Measurements from ENCODE around the gene ATF2.

ATF2 gene

GRCh38 chr2:175176624-175177023, 8.6 kb upstream of the ATF2 start:
- no peak for TF ChIP-seq GATA2 (IDR thresholded peaks at IDR 0.05; ENCODE audit: low read depth, low read length)
- TF ChIP-seq GATA3 (IDR thresholded peaks at IDR 0.05; ENCODE audit: low read depth, low read length), result no peak

GRCh38 chr2:175175896-175176295, 7.9 kb upstream of the ATF2 start:
- TF ChIP-seq GATA3 (IDR thresholded peaks at IDR 0.05; ENCODE audit: low read depth, low read length) (no peak), GATA2 (IDR thresholded peaks at IDR 0.05; ENCODE audit: low read depth, low read length) (no peak)

GRCh38 chr2:175175320-175175719, 7.3 kb upstream of the ATF2 start:
- TF ChIP-seq GATA3 (IDR thresholded peaks at IDR 0.05; ENCODE audit: low read depth, low read length) (no peak), GATA2 (IDR thresholded peaks at IDR 0.05; ENCODE audit: low read depth, low read length) (no peak)

DNA sequence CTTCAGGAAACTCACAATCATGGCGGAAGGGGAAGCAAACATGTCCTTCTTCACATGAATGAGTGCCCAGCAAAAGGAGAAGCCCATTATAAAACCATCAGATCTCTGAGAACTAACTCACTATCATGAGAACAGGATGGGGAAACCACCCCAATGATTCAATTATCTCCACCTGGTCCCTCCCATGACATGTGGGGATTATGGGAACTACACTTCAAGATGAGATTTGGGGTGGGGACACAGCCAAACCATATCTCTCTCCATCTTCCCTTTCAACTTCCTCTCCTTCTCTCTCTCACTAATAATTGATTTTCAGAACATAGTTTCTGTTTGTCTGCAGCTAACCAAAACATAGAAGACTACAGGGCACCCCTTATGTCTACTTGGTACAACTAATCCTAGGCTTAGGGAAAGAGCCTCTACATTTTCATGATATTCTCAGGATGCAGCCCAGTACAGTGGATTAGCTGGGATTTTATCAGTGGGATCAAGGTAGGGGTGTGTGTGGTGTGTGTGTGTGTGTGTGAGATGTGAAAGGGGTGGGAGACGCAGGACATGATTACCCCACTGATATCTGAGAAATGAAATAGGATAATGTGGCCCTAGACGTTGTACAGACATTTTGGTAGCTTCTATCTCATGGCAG, 2.8 kb upstream of the ATF2 start:
- peak; percentile 69; the same call in 1 of the 2 replicates for TF ChIP-seq GATA2 (IDR thresholded peaks at IDR 0.05; ENCODE audit: low read depth, low read length)
- no peak for TF ChIP-seq GATA3 (IDR thresholded peaks at IDR 0.05; ENCODE audit: low read depth, low read length)

DNA sequence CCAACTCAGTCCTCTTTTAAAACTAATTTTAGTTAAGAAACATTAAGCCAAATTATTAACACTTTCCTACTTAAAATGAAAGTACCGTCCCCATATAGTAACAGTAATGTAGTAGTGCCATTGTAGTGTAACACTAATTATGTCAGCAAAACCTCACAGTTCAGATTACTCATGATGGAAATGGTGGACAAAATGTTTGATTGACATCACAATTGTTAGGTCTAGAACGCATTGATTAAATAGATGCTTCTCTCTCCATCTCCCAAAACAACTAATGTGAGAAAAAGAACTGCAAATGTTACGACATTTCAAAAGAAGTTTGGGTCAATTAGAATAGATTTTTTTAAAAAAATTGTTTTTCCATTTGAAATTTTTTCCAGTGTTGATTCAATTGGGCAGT, 1.2 kb upstream of the ATF2 start:
- TF ChIP-seq GATA3 (IDR thresholded peaks at IDR 0.05; ENCODE audit: low read depth, low read length) (no peak), GATA2 (IDR thresholded peaks at IDR 0.05; ENCODE audit: low read depth, low read length) (no peak)

DNA sequence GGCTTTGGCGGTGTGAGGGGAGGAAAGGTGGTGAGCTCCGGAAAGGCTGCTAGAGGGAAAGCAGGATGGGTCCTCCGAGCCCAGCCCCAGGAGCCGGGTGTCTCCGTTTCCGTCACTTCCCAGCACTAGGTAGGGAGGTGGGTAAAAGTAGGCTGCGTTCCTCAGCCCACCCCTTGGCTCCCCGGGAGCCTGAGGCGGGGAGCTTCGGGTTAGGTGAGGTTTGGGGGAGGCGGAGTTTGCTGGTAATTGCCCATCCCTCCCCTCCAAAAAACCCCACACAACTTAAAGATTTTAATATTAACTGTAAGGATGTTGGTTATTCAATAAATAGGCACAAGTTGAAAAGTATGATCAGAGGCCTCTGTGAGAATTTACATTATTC, 552 bp upstream of the ATF2 start:
- TF ChIP-seq GATA2 (IDR thresholded peaks at IDR 0.05; ENCODE audit: low read depth, low read length) (no peak), GATA3 (IDR thresholded peaks at IDR 0.05; ENCODE audit: low read depth, low read length) (no peak)

GRCh38 chr2:175167076-175167791, 769 bp downstream of the ATF2 start:
- TF ChIP-seq GATA2 (IDR thresholded peaks at IDR 0.05; ENCODE audit: low read depth, low read length), result no peak
- TF ChIP-seq GATA3 (IDR thresholded peaks at IDR 0.05; ENCODE audit: low read depth, low read length), result no peak

DNA sequence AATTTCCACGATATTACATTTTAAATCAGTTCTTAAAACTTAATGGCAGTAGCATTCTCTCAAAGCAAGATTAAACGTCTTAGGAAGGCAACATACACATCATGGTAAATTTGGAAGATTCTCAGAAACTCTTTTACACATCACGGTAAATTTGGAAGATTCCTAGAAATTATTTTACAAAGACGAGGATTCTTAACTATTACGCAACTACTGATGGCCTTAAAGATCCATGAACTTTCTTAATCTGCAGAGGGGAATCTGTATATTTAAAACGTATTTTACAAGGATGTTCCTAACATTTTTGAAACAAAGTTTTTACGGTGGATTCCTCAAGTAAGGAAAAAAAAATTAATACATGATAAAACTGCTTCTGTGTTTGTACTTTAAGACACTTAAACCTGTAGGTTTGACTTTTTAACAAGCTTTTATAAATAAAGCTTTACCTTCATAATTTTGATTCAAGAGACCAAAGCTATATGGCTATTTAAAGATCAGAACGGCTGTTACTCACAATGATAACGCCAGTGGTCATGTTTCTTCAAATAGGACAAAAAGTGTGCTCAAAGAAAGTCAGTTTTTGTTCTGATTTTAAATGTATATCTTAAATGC, 1.7 kb downstream of the ATF2 start:
- TF ChIP-seq GATA3 (IDR thresholded peaks at IDR 0.05; ENCODE audit: low read depth, low read length) (no peak), GATA2 (IDR thresholded peaks at IDR 0.05; ENCODE audit: low read depth, low read length) (no peak)

- TF ChIP-seq GATA2 (IDR thresholded peaks at IDR 0.05; ENCODE audit: low read depth, low read length) (no peak), GATA3 (IDR thresholded peaks at IDR 0.05; ENCODE audit: low read depth, low read length) (no peak)
These were observed 3.8 kb downstream of the ATF2 start for GRCh38 chr2:175164235-175164634.

GRCh38 chr2:175158894-175159293, 9.1 kb downstream of the ATF2 start:
- TF ChIP-seq GATA3 (IDR thresholded peaks at IDR 0.05; ENCODE audit: low read depth, low read length) (no peak), GATA2 (IDR thresholded peaks at IDR 0.05; ENCODE audit: low read depth, low read length) (no peak)

GRCh38 chr2:175156534-175156933, 11.5 kb downstream of the ATF2 start:
- no peak for TF ChIP-seq GATA3 (IDR thresholded peaks at IDR 0.05; ENCODE audit: low read depth, low read length)
- no peak for TF ChIP-seq GATA2 (IDR thresholded peaks at IDR 0.05; ENCODE audit: low read depth, low read length)

GRCh38 chr2:175154661-175155082, 13.3 kb downstream of the ATF2 start:
- TF ChIP-seq GATA2 (IDR thresholded peaks at IDR 0.05; ENCODE audit: low read depth, low read length) (no peak), GATA3 (IDR thresholded peaks at IDR 0.05; ENCODE audit: low read depth, low read length) (no peak)

GRCh38 chr2:175152242-175152641, 15.8 kb downstream of the ATF2 start:
- TF ChIP-seq GATA2 (IDR thresholded peaks at IDR 0.05; ENCODE audit: low read depth, low read length) (no peak), GATA3 (IDR thresholded peaks at IDR 0.05; ENCODE audit: low read depth, low read length) (no peak)

DNA sequence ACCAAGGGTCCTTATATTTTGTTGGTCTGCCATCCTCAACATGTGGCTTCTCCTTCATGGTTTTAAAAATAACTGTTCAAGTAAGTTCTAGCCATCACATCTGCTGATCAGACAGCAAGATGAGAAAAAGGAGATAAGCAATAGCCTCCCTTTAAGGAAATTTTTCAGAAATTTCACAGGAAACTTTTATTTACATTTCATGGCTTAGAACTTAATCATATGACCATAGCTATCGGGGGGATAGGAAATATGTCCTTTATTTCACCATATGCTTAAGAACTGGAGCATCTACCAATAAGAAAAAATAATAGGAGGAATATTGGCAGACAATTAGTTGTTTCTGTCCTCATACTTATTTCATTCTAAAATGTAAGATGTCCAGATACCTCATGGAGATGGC, 16.2 kb downstream of the ATF2 start:
- no peak for TF ChIP-seq GATA2 (IDR thresholded peaks at IDR 0.05; ENCODE audit: low read depth, low read length)
- no peak for TF ChIP-seq GATA3 (IDR thresholded peaks at IDR 0.05; ENCODE audit: low read depth, low read length)

GRCh38 chr2:175147186-175147585, 20.8 kb downstream of the ATF2 start:
- TF ChIP-seq GATA2 (IDR thresholded peaks at IDR 0.05; ENCODE audit: low read depth, low read length), result no peak
- no peak for TF ChIP-seq GATA3 (IDR thresholded peaks at IDR 0.05; ENCODE audit: low read depth, low read length)

Measured in SH-SY5Y (cell line).